ENCODE data around the gene ZNF605.

DNA sequence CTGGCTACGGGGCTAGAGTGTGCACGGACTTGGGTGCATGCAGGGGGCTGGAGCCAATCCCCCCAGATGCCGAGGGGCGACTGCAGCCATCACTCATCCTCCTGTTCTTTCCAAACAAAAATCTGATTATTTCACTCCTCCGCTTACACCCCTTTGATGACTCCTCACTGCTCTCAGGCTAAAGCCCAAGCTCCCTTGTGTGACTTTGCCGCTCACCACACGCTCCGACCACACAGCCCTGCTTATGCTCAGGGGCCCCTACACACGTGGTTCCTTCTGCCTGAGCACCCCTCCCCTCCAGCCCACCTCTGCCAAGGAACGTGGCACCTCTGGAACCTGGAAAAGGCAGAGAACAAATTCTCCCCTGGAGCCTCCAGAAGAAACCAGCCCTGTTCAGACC, 82.4 kb downstream of the ZNF605 start:
- no peak for TF ChIP-seq CTCF (IDR thresholded peaks at IDR 0.05)
- no peak for TF ChIP-seq EZH2 (IDR thresholded peaks at IDR 0.05; ENCODE audit: borderline replicate concordance, insufficient read depth, low read depth, low read length, poor library complexity, severe bottlenecking)

Measured in B cell (primary cell).